Activated CD8-positive, alpha-beta T cell treated with anti-CD3 and anti-CD28 coated beads for 36 hours (primary cell): ENCODE results near the gene FMN1. TPM values are rescaled to one million over a fixed set of nuclear protein-coding genes. Genes with fewer than 3 reads are reported as not detected.
A peak's percentile ranks its signal among the peaks of the same experiment; 100 is the strongest.

Experiments
- ATAC-seq: fragments of 200-7000 bp; cut with Tn5 transposase; one replicate; pipeline ENCODE4 v1.10.0; 2021; ENCODE audit warnings: mild to moderate bottlenecking, moderate library complexity
- CTCF ChIA-PET: fragments of 350-600 bp; sonication (Branson Sonifier 250); formaldehyde crosslinking; loops from one replicate; lab custom pipeline; 2021; ENCODE audit warnings: antibody characterized with exemption; lab: Charles Lee
- POLR2A ChIA-PET: fragments of 350-600 bp; sonication (Branson Sonifier 250); formaldehyde crosslinking; loops from one replicate; lab custom pipeline; 2021; ENCODE audit warnings: antibody characterized with exemption; lab: Charles Lee
- DNase-seq: peaks from one replicate; pipeline ENCODE4 v3.0.0-alpha.2; 2020
- H3K27ac Mint-ChIP-seq: one replicate; pipeline ENCODE4 v1.8.0; 2021; ENCODE audit warnings: mild to moderate bottlenecking, mixed read lengths
- H3K27me3 Mint-ChIP-seq: one replicate; pipeline ENCODE4 v1.8.0; 2021; ENCODE audit warnings: mixed read lengths
- H3K36me3 Mint-ChIP-seq: one replicate; pipeline ENCODE4 v1.8.0; 2021; ENCODE audit warnings: low read depth, mixed read lengths
- H3K4me1 Mint-ChIP-seq: one replicate; pipeline ENCODE4 v1.8.0; 2021; ENCODE audit warnings: low read depth, mixed read lengths
- H3K4me3 Mint-ChIP-seq: one replicate; pipeline ENCODE4 v1.8.0; 2021; ENCODE audit warnings: mild to moderate bottlenecking, moderate library complexity, mixed read lengths
- H3K9me3 Mint-ChIP-seq: one replicate; pipeline ENCODE4 v1.8.0; 2021; ENCODE audit warnings: mixed read lengths
- intact Hi-C: fragments of 100-400 bp; cut with micrococcal nuclease; formaldehyde crosslinking; loops from one replicate; pipeline ENCODE4 v1.10.0; 2022
- total RNA-seq, 2 experiments: library from RNA; stranded (reverse); gene quantifications; one replicate each; pipeline ENCODE4 v1.2.3, GENCODE V29; 2021
- TF ChIP-seq, protein P1 (sequence below): fragments of 200-600 bp; IDR thresholded peaks from one replicate; pipeline ENCODE4 v1.8.0; 2022; ENCODE audit warnings: antibody characterized with exemption, mild to moderate bottlenecking

FMN1 gene
- total RNA-seq, 2 experiments from 2014 or later, result 0.07 TPM; not detected in 1

DNA sequence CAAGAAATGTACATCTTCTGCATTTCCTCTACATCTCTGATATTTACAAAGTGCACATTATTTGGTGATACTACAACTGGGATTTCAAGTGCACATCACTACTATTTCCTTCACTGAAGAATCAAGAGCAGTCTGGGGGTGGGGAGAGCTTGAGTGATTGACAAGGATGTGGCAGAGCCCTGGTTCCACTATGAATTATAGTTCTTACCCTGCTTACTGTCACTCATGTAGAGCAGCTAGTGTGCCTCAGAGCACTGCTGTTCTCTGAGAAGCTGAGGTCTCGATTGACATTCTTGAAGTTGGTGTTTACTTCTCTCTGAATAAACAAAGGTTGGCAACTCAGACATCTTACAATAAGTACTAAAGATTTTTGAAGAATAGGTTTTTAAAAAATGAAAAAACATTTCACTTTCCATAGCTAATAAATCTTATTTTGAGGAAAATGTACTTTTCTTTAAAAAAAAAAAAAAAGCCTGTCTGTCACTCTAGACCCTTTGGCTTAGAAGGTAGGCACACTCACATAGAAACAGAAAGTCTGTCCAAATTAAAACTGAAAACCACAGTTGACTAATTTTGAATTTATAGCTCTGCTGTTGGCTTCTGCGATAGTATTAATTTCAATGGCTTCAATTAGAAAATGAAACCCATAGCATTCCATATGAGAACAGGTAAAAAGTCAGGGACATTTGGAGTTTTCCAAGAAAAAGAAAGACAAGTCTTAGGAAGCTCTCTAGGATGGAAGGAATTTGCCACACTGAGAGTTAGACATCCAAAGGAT is 471.2 kb downstream of the FMN1 start:
- ChIA-PET CTCF (interaction anchor here (0.6 to 1.2 kb wide), 2 partner anchors 61 to 73 kb away, joined by 3 read pairs; no protein-coding TSS in a partner anchor), POLR2A (no interaction called here)

DNA sequence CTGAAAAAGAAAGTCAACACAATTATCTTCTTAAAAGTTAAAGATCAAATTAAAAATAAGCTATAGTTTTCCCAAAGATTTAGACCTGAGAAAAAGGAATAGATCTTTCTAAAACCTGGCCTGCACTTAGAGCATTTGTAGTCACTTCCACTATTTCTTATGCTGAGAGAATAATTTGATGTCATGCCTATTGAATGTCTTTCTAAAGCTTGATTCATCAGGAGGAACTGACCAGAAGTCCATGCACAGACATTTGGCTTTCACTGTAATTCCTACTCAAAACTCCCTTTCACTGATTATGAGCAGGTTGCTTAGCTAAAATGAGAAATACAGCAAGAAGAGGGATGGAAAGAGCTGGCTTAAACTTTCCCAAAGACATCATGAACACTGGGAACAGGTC is 472.4 kb downstream of the FMN1 start:
- Mint-ChIP-seq H3K9me3 (no peaks in the 10 kb centered on the region), H3K4me1 (peaks cover 15% of the 10 kb centered on the region), H3K4me3 (no peak overlapping the region), H3K27me3 (peaks cover 60% of the 10 kb centered on the region), H3K36me3 (no peaks in the 10 kb centered on the region), H3K27ac (no peak overlapping the region)
- intact Hi-C loops, result no loop called here
- ChIA-PET CTCF (interaction anchor here (0.8 to 1.6 kb wide), 2 partner anchors 31 to 60 kb away, joined by 3 read pairs; no protein-coding TSS in a partner anchor), POLR2A (no interaction called here)
- no peak for ATAC-seq
- TF ChIP-seq, protein P1, sequence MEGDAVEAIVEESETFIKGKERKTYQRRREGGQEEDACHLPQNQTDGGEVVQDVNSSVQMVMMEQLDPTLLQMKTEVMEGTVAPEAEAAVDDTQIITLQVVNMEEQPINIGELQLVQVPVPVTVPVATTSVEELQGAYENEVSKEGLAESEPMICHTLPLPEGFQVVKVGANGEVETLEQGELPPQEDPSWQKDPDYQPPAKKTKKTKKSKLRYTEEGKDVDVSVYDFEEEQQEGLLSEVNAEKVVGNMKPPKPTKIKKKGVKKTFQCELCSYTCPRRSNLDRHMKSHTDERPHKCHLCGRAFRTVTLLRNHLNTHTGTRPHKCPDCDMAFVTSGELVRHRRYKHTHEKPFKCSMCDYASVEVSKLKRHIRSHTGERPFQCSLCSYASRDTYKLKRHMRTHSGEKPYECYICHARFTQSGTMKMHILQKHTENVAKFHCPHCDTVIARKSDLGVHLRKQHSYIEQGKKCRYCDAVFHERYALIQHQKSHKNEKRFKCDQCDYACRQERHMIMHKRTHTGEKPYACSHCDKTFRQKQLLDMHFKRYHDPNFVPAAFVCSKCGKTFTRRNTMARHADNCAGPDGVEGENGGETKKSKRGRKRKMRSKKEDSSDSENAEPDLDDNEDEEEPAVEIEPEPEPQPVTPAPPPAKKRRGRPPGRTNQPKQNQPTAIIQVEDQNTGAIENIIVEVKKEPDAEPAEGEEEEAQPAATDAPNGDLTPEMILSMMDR, result no peak
- no peak for DNase-seq

More for the DNA sequence above, 471.2 kb downstream of the FMN1 start:
- TF ChIP-seq, protein P1, result no peak
- Mint-ChIP-seq H3K27ac (no peak overlapping the region), H3K4me1 (peaks cover 15% of the 10 kb centered on the region), H3K9me3 (no peaks in the 10 kb centered on the region), H3K27me3 (peaks cover 57% of the 10 kb centered on the region), H3K4me3 (no peak overlapping the region), H3K36me3 (no peaks in the 10 kb centered on the region)
- intact Hi-C loops, result no loop called here
- DNase-seq, result peak; percentile 44
- peak; percentile 95 for ATAC-seq

DNA sequence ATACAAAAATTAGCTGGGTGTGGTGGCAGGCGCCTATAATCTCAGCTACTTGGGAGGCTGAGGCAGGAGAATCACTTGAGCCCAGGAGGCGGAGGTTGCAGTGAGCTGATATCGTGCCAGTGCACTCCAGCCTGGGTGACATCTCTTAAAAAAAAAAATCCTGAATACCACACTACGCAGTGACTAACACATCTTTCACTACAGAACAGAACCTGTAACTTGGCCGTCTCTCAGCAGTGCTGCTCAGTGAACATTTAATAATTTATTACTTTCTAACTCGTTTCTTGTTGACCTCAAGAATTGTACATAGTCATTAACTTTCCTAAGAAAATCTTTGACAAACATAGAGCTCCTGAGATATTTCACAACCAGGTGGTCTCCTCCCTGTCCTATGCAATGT is 472.9 kb downstream of the FMN1 start:
- POLR2A ChIA-PET, result no interaction called here
- Mint-ChIP-seq H3K4me3 (no peak overlapping the region), H3K4me1 (peaks cover 21% of the 10 kb centered on the region), H3K36me3 (no peaks in the 10 kb centered on the region), H3K27me3 (peaks cover 63% of the 10 kb centered on the region), H3K27ac (no peak overlapping the region), H3K9me3 (no peaks in the 10 kb centered on the region)
- DNase-seq, result no peak
- TF ChIP-seq, protein P1, result no peak
- intact Hi-C loops, result no loop called here
- CTCF ChIA-PET, result interaction anchor here (1.6 kb wide), 1 partner anchor 60 kb away, joined by 3 read pairs; no protein-coding TSS in a partner anchor
- no peak for ATAC-seq

DNA sequence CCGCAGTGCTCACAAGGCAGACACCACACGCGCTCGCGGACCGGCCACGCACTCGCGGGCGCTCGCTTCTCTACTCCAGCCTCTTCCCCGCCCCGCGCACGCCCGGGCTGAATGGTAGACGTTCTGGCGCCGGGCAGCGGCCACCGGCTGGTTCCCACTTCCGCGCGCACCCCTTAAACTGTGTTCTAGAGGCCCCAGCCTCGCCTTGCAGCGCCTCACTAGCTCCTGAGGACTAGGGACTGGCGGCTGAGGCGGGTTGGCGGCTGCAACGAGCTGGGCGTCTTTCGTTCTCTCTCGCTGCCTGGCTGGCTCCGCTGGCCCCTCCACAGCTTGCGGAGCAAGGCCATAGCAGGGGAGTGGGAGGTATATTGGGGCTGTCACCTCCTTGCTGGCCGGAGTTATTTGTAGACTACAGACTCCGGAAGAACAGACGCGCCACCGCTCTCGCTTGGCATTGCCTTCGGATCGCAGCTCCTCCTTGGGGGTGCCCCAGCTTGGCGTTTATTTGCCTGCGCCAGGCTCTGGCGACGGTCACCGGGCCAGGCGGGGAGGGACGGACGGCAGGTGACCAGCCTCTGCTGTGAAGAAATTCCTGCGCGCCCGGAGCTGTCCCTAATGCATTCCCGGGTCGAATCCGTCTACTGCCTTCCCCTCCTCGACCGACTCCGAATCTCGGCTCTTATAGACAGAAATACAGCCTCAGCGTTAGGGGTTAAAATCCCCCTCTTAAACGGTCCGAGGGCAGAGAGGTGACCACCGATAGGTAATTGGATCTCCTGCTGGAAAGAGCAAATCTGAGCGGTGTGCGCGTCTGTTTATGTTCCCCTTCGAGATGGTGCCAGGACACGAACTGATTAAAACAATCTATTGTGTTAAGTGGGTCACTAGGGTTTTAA is 475.4 kb downstream of the FMN1 start:
- ATAC-seq (no peak), DNase-seq (peak; percentile 5)
- H3K9me3 Mint-ChIP-seq, result no peaks in the 10 kb centered on the region
- intact Hi-C loops, result no loop called here
- TF ChIP-seq, protein P1, result no peak
- POLR2A ChIA-PET, result interaction anchor here (0.6 kb wide), 1 partner anchor 270 kb away, joined by 3 read pairs; no protein-coding TSS in a partner anchor
- H3K4me3 Mint-ChIP-seq, result no peak overlapping the region
- no peaks in the 10 kb centered on the region for H3K36me3 Mint-ChIP-seq
- CTCF ChIA-PET, result no interaction called here
- H3K27me3 Mint-ChIP-seq, result peaks cover 58% of the 10 kb centered on the region
- H3K4me1 Mint-ChIP-seq, result peaks cover 21% of the 10 kb centered on the region
- H3K27ac Mint-ChIP-seq, result no peak overlapping the region
